Neural progenitor cell (in vitro differentiated cells): ENCODE measurements around the gene XPR1. TPM values are rescaled to one million over a fixed set of nuclear protein-coding genes. Genes with fewer than 3 reads are reported as not detected.
A peak's percentile ranks its signal among the peaks of the same experiment; 100 is the strongest.
"Not testable (repeated sequence)": the region's sequence is repeated elsewhere in the genome, so short reads cannot be mapped to it uniquely, and the experiment has no call there.

Experiments
- DNase-seq: peaks from one replicate; pipeline ENCODE4 v3.0.0-alpha.2; 2016; ENCODE audit warnings: low spot score
- H2AFZ ChIP-seq: fragments of 200-600 bp; sonication (generic); replicated peaks from 2 replicates; pipeline ENCODE4 v1.6.1; 2016; ENCODE audit warnings: antibody characterized with exemption
- H3F3A ChIP-seq: fragments of 200-600 bp; sonication (generic); 2 replicates; pipeline ENCODE4 v1.6.1; 2016; ENCODE audit warnings: antibody characterized with exemption, low read depth
- H3K27ac ChIP-seq: fragments of 200-600 bp; sonication (generic); 2 replicates; pipeline ENCODE4 v1.5.1; 2016; ENCODE audit warnings: mild to moderate bottlenecking
- H3K27me3 ChIP-seq: fragments of 200-600 bp; sonication (generic); 2 replicates; pipeline ENCODE4 v1.6.1; 2016; ENCODE audit warnings: mild to moderate bottlenecking, moderate library complexity
- H3K36me3 ChIP-seq: fragments of 200-600 bp; sonication (generic); 2 replicates; pipeline ENCODE4 v1.5.1; 2016
- H3K4me1 ChIP-seq: fragments of 200-600 bp; sonication (generic); 2 replicates; pipeline ENCODE4 v1.6.1; 2016; ENCODE audit warnings: mixed run types
- H3K4me2 ChIP-seq: fragments of 200-600 bp; sonication (generic); 2 replicates; pipeline ENCODE4 v1.6.1; 2016
- H3K4me3 ChIP-seq: fragments of 200-600 bp; sonication (generic); 2 replicates; pipeline ENCODE4 v1.5.1; 2016
- H3K79me2 ChIP-seq: fragments of 200-600 bp; sonication (generic); 2 replicates; pipeline ENCODE4 v1.6.1; 2016; ENCODE audit warnings: low read depth
- H3K9ac ChIP-seq: fragments of 200-600 bp; sonication (generic); 2 replicates; pipeline ENCODE4 v1.6.1; 2016
- H3K9me3 ChIP-seq: fragments of 200-600 bp; sonication (generic); 2 replicates; pipeline ENCODE4 v1.5.1; 2016; ENCODE audit warnings: low read depth
- H4K20me1 ChIP-seq: fragments of 200-600 bp; sonication (generic); 2 replicates; pipeline ENCODE4 v1.6.1; 2016; ENCODE audit warnings: low read depth
- H3K27ac Mint-ChIP-seq: 3 replicates; pipeline ENCODE4 v1.8.0; 2021; ENCODE audit warnings: mixed read lengths
- H3K27me3 Mint-ChIP-seq: 2 replicates; pipeline ENCODE4 v1.8.0; 2022; ENCODE audit warnings: low read depth, mild to moderate bottlenecking, inconsistent platforms, moderate library complexity, mixed read lengths; ENCODE audit not compliant: insufficient read depth
- H3K36me3 Mint-ChIP-seq: 3 replicates; pipeline ENCODE4 v1.8.0; 2021; ENCODE audit warnings: mixed read lengths
- H3K4me1 Mint-ChIP-seq: 3 replicates; pipeline ENCODE4 v1.8.0; 2021; ENCODE audit warnings: mixed read lengths
- H3K4me3 Mint-ChIP-seq: 3 replicates; pipeline ENCODE4 v1.8.0; 2021; ENCODE audit warnings: mild to moderate bottlenecking, moderate library complexity, mixed read lengths
- H3K9me3 Mint-ChIP-seq: 3 replicates; pipeline ENCODE4 v1.8.0; 2020; ENCODE audit warnings: mixed read lengths
- CTCF ChIP-seq: fragments of 200-600 bp; sonication (generic); IDR thresholded peaks from 2 replicates; pipeline ENCODE4 v1.5.1; 2017; ENCODE audit warnings: antibody characterized with exemption, mild to moderate bottlenecking
- EZH2 ChIP-seq: fragments of 200-600 bp; sonication (generic); IDR thresholded peaks from 2 replicates; pipeline ENCODE4 v1.6.1; 2017; ENCODE audit warnings: antibody characterized with exemption, mild to moderate bottlenecking, moderate library complexity
- EZH2phosphoT487 ChIP-seq: fragments of 200-600 bp; sonication (generic); IDR thresholded peaks from 2 replicates; pipeline ENCODE4 v1.6.1; 2017; ENCODE audit warnings: antibody characterized with exemption
- total RNA-seq: library from RNA; depleted of rRNA; stranded (reverse); fragments of >200 nt; gene quantifications from 2 replicates; pipeline ENCODE4 v1.2.3, GENCODE V29; 2015; ENCODE audit warnings: low replicate concordance

The XPR1 gene
- total RNA-seq, 1 donor from 2014 or later, result 75.0 TPM

DNA sequence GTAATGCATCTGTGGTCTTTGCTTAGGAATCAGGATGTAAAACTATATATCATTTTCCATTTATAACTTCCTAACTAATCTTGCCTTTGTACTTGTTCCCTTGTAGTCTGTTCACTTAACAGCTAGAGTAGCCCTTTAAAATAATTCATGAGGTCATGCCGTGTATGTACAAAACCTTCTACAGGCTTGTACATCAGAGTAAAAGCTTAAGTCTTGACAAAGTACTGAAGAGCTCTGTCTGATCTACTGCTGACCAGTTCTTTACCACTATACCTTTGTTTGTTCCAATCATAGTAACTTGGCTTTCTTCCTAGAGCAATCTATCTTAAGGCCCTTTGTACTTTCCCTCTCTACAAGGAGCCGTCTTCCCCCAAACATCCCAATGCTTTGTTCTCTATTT is 190.1 kb downstream of the XPR1 start:
- no peaks in the 10 kb centered on the region for H3K36me3 ChIP-seq
- H4K20me1 ChIP-seq, result no peaks in the 10 kb centered on the region
- H3F3A ChIP-seq, result no peaks in the 10 kb centered on the region
- H3K4me2 ChIP-seq, result no peak overlapping the region
- TF ChIP-seq EZH2phosphoT487 (no peak), EZH2 (no peak), CTCF (no peak)
- no peak overlapping the region for H3K27ac ChIP-seq
- no peak overlapping the region for H3K27ac Mint-ChIP-seq
- H3K27me3 ChIP-seq, result no peaks in the 10 kb centered on the region
- H3K4me3 ChIP-seq, result no peak overlapping the region
- DNase-seq, result no peak
- no peak overlapping the region for H3K9ac ChIP-seq
- no peaks in the 10 kb centered on the region for H3K79me2 ChIP-seq
- no peaks in the 10 kb centered on the region for H3K4me1 ChIP-seq
- H3K9me3 ChIP-seq, result no peaks in the 10 kb centered on the region
- peaks cover 19% of the 10 kb centered on the region for H3K9me3 Mint-ChIP-seq
- H3K27me3 Mint-ChIP-seq, result peaks cover 2% of the 10 kb centered on the region
- H3K4me1 Mint-ChIP-seq, result no peaks in the 10 kb centered on the region
- H2AFZ ChIP-seq, result no peak overlapping the region
- H3K4me3 Mint-ChIP-seq, result no peak overlapping the region
- H3K36me3 Mint-ChIP-seq, result peaks cover 27% of the 10 kb centered on the region

DNA sequence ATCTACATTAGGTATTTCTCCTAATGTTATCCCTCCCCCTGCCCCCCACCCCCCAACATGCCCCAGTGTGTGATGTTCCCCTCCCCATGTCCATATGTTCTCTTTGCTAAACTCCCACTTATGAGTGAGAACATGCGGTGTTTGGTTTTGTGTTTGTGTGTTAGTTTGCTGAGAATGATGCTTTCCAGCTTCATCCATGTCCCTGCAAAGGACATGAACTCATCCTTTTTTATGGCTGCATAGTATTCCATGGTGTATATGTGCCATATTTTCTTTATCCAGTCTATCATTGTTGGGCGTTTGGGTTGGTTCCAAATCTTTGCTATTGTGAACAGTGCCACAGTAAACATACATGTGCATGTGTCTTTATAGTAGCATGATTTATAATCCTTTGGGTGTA is 199.7 kb downstream of the XPR1 start:
- H3K9ac ChIP-seq, H3K79me2 ChIP-seq, H3K27ac Mint-ChIP-seq, H2AFZ ChIP-seq, H3K27ac ChIP-seq, H3K27me3 Mint-ChIP-seq, H4K20me1 ChIP-seq, H3K36me3 ChIP-seq, H3F3A ChIP-seq, DNase-seq, H3K4me2 ChIP-seq, H3K27me3 ChIP-seq, H3K4me3 Mint-ChIP-seq, H3K9me3 ChIP-seq, H3K4me3 ChIP-seq: not testable (repeated sequence)
- Mint-ChIP-seq H3K4me1 (peaks cover 18% of the 10 kb centered on the region), H3K36me3 (peaks cover 47% of the 10 kb centered on the region), H3K9me3 (peaks cover 24% of the 10 kb centered on the region)
- peaks cover 13% of the 10 kb centered on the region for H3K4me1 ChIP-seq

DNA sequence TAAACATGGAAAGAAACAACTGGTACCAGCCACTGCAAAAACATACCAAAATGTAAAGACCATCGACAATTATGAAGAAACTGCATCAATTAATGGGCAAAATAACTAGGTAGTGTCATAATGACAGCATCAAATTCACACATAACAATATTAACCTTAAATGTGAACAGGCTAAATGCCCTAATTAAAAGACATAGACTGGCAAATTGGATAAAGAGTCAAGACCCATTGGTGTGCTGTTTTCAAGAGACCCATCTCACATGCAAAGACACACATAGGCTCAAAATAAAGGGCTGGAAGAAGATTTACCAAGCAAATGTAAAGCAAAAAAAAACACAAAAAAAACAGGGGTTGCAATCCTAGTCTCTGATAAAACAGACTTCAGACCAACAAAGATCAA is 201.4 kb downstream of the XPR1 start:
- Histone ChIP-seq H3F3A (peaks cover 13% of the 10 kb centered on the region), H3K4me1 (peaks cover 30% of the 10 kb centered on the region)
- H3K27me3 Mint-ChIP-seq, H4K20me1 ChIP-seq, H3K79me2 ChIP-seq, H3K4me2 ChIP-seq, H3K4me3 Mint-ChIP-seq, H2AFZ ChIP-seq, H3K36me3 ChIP-seq, DNase-seq, H3K9me3 ChIP-seq, H3K27me3 ChIP-seq, H3K27ac ChIP-seq, H3K4me3 ChIP-seq, H3K27ac Mint-ChIP-seq, H3K9ac ChIP-seq: not testable (repeated sequence)
- Mint-ChIP-seq H3K9me3 (peaks cover 26% of the 10 kb centered on the region), H3K4me1 (peaks cover 34% of the 10 kb centered on the region), H3K36me3 (peaks cover 48% of the 10 kb centered on the region)

GRCh38 chr1:180836449-180836848 is 204.6 kb downstream of the XPR1 start:
- no peaks in the 10 kb centered on the region for H3K79me2 ChIP-seq
- peak; percentile 23 for DNase-seq
- H3K4me3 ChIP-seq, result peak overlapping the region; percentile 12
- Mint-ChIP-seq H3K4me1 (peaks cover 48% of the 10 kb centered on the region), H3K27me3 (peaks cover 2% of the 10 kb centered on the region), H3K4me3 (peak overlapping the region; percentile 69), H3K9me3 (peaks cover 30% of the 10 kb centered on the region), H3K36me3 (peaks cover 43% of the 10 kb centered on the region), H3K27ac (peak overlapping the region; percentile 97)
- peaks cover 39% of the 10 kb centered on the region for H3K4me1 ChIP-seq
- H4K20me1 ChIP-seq, result no peaks in the 10 kb centered on the region
- H3K4me2 ChIP-seq, result peak overlapping the region; percentile 59
- peaks cover 19% of the 10 kb centered on the region for H3F3A ChIP-seq
- no peak overlapping the region for H3K9ac ChIP-seq
- H3K36me3 ChIP-seq, result peaks cover 4% of the 10 kb centered on the region
- H2AFZ ChIP-seq, result no peak overlapping the region
- peaks cover 5% of the 10 kb centered on the region for H3K9me3 ChIP-seq
- H3K27ac ChIP-seq, result peak overlapping the region; percentile 7
- no peaks in the 10 kb centered on the region for H3K27me3 ChIP-seq
- no peak for TF ChIP-seq EZH2
- no peak for TF ChIP-seq EZH2phosphoT487
- TF ChIP-seq CTCF, result no peak
